ENCODE measurements around the gene MED22.
A peak's percentile ranks its signal among the peaks of the same experiment; 100 is the strongest.

The MED22 gene

GRCh38 chr9:133353548-133353947 lies 5.6 kb upstream of the MED22 start:
- H3K4me1 ChIP-seq (ENCODE audit: insufficient read depth, insufficient read length) = peaks cover 16% of the 10 kb centered on the region
- no peaks in the 10 kb centered on the region for H3K27me3 ChIP-seq (ENCODE audit: insufficient read depth, insufficient read length)
- H3K9ac ChIP-seq (ENCODE audit: insufficient read length, low read depth) = no peak overlapping the region
- no peak overlapping the region for H3K4me3 ChIP-seq (ENCODE audit: insufficient read length, low read depth)
- H3K9me3 ChIP-seq (ENCODE audit: insufficient read depth, low read length) = no peaks in the 10 kb centered on the region
- peaks cover 82% of the 10 kb centered on the region for H3K36me3 ChIP-seq (ENCODE audit: insufficient read depth, insufficient read length, low read length)
- no peak for DNase-seq (ENCODE audit: low read depth, low spot score)
- no peak for TF ChIP-seq SUZ12 (IDR thresholded peaks at IDR 0.05; ENCODE audit: extremely low read depth, insufficient read depth, insufficient read length)
- TF ChIP-seq YY1 (IDR thresholded peaks at IDR 0.05; ENCODE audit: insufficient read depth, insufficient read length) = no peak

GRCh38 chr9:133352635-133353340 lies 4.9 kb upstream of the MED22 start:
- Histone ChIP-seq H3K4me3 (ENCODE audit: insufficient read length, low read depth) (no peak overlapping the region), H3K9me3 (ENCODE audit: insufficient read depth, low read length) (no peaks in the 10 kb centered on the region), H3K27me3 (ENCODE audit: insufficient read depth, insufficient read length) (no peaks in the 10 kb centered on the region), H3K36me3 (ENCODE audit: insufficient read depth, insufficient read length, low read length) (peaks cover 79% of the 10 kb centered on the region), H3K4me1 (ENCODE audit: insufficient read depth, insufficient read length) (peaks cover 12% of the 10 kb centered on the region), H3K9ac (ENCODE audit: insufficient read length, low read depth) (no peak overlapping the region)
- DNase-seq (ENCODE audit: low read depth, low spot score) = no peak
- TF ChIP-seq ZNF274 (IDR thresholded peaks at IDR 0.05; ENCODE audit: low read depth, low read length) = no peak
- TF ChIP-seq SUZ12 (IDR thresholded peaks at IDR 0.05; ENCODE audit: extremely low read depth, insufficient read depth, insufficient read length) = no peak
- no peak for TF ChIP-seq YY1 (IDR thresholded peaks at IDR 0.05; ENCODE audit: insufficient read depth, insufficient read length)

GRCh38 chr9:133351908-133352634 lies 4.1 kb upstream of the MED22 start:
- peaks cover 72% of the 10 kb centered on the region for H3K36me3 ChIP-seq (ENCODE audit: insufficient read depth, insufficient read length, low read length)
- no peak overlapping the region for H3K9ac ChIP-seq (ENCODE audit: insufficient read length, low read depth)
- peak; percentile 82 for DNase-seq (ENCODE audit: low read depth, low spot score)
- no peak overlapping the region for H3K4me3 ChIP-seq (ENCODE audit: insufficient read length, low read depth)
- TF ChIP-seq YY1 (IDR thresholded peaks at IDR 0.05; ENCODE audit: insufficient read depth, insufficient read length) = no peak
- TF ChIP-seq SUZ12 (IDR thresholded peaks at IDR 0.05; ENCODE audit: extremely low read depth, insufficient read depth, insufficient read length) = no peak
- TF ChIP-seq ZNF274 (IDR thresholded peaks at IDR 0.05; ENCODE audit: low read depth, low read length) = no peak
- H3K9me3 ChIP-seq (ENCODE audit: insufficient read depth, low read length) = no peaks in the 10 kb centered on the region
- no peaks in the 10 kb centered on the region for H3K27me3 ChIP-seq (ENCODE audit: insufficient read depth, insufficient read length)
- H3K4me1 ChIP-seq (ENCODE audit: insufficient read depth, insufficient read length) = peaks cover 9% of the 10 kb centered on the region

- Histone ChIP-seq H3K36me3 (ENCODE audit: insufficient read depth, insufficient read length, low read length) (peaks cover 72% of the 10 kb centered on the region), H3K9me3 (ENCODE audit: insufficient read depth, low read length) (no peaks in the 10 kb centered on the region), H3K9ac (ENCODE audit: insufficient read length, low read depth) (no peak overlapping the region), H3K27me3 (ENCODE audit: insufficient read depth, insufficient read length) (no peaks in the 10 kb centered on the region), H3K4me3 (ENCODE audit: insufficient read length, low read depth) (no peak overlapping the region), H3K4me1 (ENCODE audit: insufficient read depth, insufficient read length) (peaks cover 11% of the 10 kb centered on the region)
- no peak for TF ChIP-seq YY1 (IDR thresholded peaks at IDR 0.05; ENCODE audit: insufficient read depth, insufficient read length)
- TF ChIP-seq SUZ12 (IDR thresholded peaks at IDR 0.05; ENCODE audit: extremely low read depth, insufficient read depth, insufficient read length) = no peak
- no peak for TF ChIP-seq ZNF274 (IDR thresholded peaks at IDR 0.05; ENCODE audit: low read depth, low read length)
- DNase-seq (ENCODE audit: low read depth, low spot score) = no peak
These were observed 3.6 kb upstream of the MED22 start for GRCh38 chr9:133351526-133351907.

GRCh38 chr9:133349965-133350616 lies 2.2 kb upstream of the MED22 start:
- Histone ChIP-seq H3K4me3 (ENCODE audit: insufficient read length, low read depth) (peak overlapping the region; percentile 99), H3K9me3 (ENCODE audit: insufficient read depth, low read length) (no peaks in the 10 kb centered on the region), H3K9ac (ENCODE audit: insufficient read length, low read depth) (peak overlapping the region; percentile 70), H3K27me3 (ENCODE audit: insufficient read depth, insufficient read length) (no peaks in the 10 kb centered on the region), H3K36me3 (ENCODE audit: insufficient read depth, insufficient read length, low read length) (peaks cover 86% of the 10 kb centered on the region), H3K4me1 (ENCODE audit: insufficient read depth, insufficient read length) (peaks cover 19% of the 10 kb centered on the region)
- no peak for DNase-seq (ENCODE audit: low read depth, low spot score)
- no peak for TF ChIP-seq YY1 (IDR thresholded peaks at IDR 0.05; ENCODE audit: insufficient read depth, insufficient read length)
- no peak for TF ChIP-seq ZNF274 (IDR thresholded peaks at IDR 0.05; ENCODE audit: low read depth, low read length)
- TF ChIP-seq SUZ12 (IDR thresholded peaks at IDR 0.05; ENCODE audit: extremely low read depth, insufficient read depth, insufficient read length) = no peak

- peaks cover 16% of the 10 kb centered on the region for H3K4me1 ChIP-seq (ENCODE audit: insufficient read depth, insufficient read length)
- no peaks in the 10 kb centered on the region for H3K27me3 ChIP-seq (ENCODE audit: insufficient read depth, insufficient read length)
- no peak for DNase-seq (ENCODE audit: low read depth, low spot score)
- TF ChIP-seq SUZ12 (IDR thresholded peaks at IDR 0.05; ENCODE audit: extremely low read depth, insufficient read depth, insufficient read length) (no peak), YY1 (IDR thresholded peaks at IDR 0.05; ENCODE audit: insufficient read depth, insufficient read length) (no peak), ZNF274 (IDR thresholded peaks at IDR 0.05; ENCODE audit: low read depth, low read length) (no peak)
- H3K9me3 ChIP-seq (ENCODE audit: insufficient read depth, low read length) = no peaks in the 10 kb centered on the region
- peak overlapping the region; percentile 99 for H3K9ac ChIP-seq (ENCODE audit: insufficient read length, low read depth)
- peak overlapping the region; percentile 99 for H3K4me3 ChIP-seq (ENCODE audit: insufficient read length, low read depth)
- H3K36me3 ChIP-seq (ENCODE audit: insufficient read depth, insufficient read length, low read length) = peaks cover 86% of the 10 kb centered on the region
These were observed 1.0 kb upstream of the MED22 start for GRCh38 chr9:133348718-133349573.
